Posterior cingulate gyrus (tissue), 11 donors: Measurements from ENCODE around the gene LAMA3.
A peak's percentile ranks its signal among the peaks of the same experiment; 100 is the strongest.

Source experiments
- DNase-seq, 10 donors: peaks; one replicate each; pipeline versions ENCODE4 v3.0.0 to v3.0.0-alpha.2; 2020 to 2021; ENCODE audit warnings: mixed read lengths in 3 of 10
- intact Hi-C: fragments of 100-400 bp; cut with DNase I; formaldehyde crosslinking; loops from one replicate; pipeline ENCODE4 v1.15.1; 2023

LAMA3 gene

DNA sequence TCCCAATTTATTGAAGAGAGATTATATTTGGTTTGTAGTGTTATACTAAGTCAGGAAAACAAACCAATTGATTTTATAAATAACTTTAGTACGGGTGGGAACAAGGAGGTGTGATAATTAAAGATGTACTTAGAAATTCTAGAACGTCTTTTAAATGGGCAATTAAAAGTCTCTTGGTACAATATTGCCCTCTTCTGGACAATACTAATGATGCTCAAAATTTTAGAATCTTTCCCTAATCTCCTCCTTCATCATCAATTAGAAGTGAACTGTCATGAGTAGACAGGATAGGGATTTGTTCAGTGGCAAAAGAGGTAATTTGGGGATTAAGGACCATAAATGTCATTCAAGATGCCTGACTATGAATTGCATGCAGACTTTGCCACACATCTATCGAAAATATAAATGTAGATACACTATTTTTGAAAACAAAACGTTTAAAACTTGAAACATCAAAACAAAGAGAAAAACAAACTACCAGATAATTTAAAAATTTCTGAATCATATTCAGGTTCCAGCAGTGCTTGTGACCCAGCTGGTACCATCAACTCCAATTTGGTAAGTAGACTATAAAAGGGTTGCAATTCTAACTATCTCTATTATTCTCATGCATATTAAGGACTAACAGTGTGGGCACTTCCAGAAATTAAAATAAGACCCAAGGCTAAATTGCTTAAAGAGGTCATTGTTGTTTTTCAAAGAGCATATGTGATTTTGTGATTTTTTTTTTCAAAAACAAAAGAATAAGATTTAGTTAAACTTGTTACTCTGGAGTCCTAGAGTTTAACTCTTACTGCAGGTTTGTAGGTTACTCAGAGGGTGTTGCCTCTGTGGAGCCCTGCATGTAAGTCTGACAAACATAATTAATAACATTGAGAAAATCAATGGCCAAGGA, 123.5 kb downstream of the LAMA3 start:
- intact Hi-C loops: loop anchor here (1.0 to 10.0 kb wide), 2 partner anchors 190 to 308 kb away; partner anchors contain the start of gene RMC1
- no peak for DNase-seq

DNA sequence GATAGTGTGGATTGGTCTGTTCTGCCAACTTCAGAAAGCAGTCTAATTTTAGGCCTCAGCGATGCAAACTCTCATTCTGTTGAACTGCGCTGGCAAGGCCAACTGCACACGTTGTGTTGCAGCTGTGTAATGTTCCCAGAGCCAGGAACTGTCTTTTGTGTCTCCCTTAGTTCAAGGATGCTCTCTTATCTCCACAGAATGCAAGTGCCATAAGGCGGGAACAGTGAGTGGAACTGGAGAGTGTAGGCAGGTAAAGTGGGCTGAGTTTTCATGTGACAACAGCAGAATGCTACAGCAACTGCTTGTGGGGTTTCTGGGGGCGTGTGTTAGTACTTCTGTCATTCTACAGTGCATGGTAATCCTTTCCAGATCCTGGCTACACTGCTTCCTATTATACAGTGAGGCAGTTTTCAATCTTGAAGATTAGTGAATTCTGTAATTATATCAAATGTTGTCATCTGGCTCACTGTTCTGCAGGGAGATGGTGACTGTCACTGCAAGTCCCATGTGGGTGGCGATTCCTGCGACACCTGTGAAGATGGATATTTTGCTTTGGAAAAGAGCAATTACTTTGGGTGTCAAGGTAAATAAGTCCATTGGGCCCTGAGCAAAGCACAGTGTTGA, 125.8 kb downstream of the LAMA3 start:
- DNase-seq: peak in 7 of 10 donors; percentile 28 to 91 (median 51)
- intact Hi-C loops: loop anchor here (10.0 kb wide), 1 partner anchor 310 kb away; the partner anchor contains the start of gene RMC1

DNA sequence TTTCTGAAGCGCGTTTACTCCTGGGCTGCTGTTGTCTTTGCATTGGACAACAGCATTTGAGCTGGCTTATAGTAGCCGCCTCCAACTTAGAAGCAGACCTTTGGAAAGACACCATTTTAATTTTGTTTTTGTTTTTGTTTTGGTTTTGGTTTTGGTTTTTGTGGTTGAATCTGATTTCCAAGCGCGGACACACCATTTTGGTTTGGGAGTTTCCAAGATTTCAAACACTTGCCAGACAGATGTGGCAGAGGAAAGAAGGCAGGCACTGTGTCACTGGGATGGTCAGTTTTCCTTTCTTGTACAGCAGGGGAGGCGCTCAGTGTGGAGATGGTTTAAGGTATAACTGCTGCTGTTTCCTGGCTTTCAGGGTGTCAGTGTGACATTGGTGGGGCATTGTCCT, 126.8 kb downstream of the LAMA3 start:
- DNase-seq: no peak
- intact Hi-C loops: loop anchor here (10.0 kb wide), 1 partner anchor 311 kb away; the partner anchor contains the start of gene RMC1

DNA sequence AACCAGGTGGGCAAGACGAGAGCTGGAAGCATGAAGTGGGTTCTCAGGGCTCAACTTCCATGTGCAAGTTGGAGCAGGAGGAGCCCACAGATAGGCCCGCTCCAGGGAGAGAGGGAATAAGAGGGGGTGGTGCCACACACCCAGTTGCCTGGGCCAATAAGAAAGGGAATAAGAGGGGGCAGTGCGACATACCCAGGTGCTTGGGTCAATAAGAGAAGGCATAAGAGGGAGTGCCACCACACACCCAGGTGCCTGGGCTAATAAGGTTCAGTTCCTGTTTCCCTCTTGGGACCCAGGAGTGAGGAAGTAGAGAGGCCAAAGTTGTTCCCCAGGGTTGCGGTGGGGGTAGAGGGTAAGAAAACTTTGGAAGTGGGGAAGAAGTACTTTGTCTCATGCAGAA, 127.5 kb downstream of the LAMA3 start:
- intact Hi-C loops: loop anchor here (10.0 kb wide), 1 partner anchor 312 kb away; the partner anchor contains the start of gene RMC1
- DNase-seq: peak in 1 of 10 donors; percentile 26

DNA sequence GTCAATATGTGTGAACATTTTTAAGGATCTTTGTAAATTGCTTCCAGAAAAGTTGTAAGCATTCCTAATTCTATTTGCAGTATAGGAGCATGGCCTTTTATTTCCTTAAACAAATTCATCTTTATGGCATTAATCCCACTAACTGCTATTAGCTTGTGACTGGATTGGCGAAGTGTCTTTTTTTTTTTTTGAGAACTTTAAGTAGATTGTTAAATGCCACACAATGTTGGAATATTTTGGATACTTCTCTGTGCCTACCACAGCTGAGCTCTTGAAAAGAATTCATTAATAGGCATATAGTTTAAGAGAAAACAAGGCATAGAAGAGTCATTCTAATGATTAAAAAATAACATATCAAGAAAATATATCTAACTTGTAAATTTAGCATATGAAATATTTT, 129.7 kb downstream of the LAMA3 start:
- intact Hi-C loops: loop anchor here (10.0 kb wide), 1 partner anchor 314 kb away; the partner anchor contains the start of gene RMC1
- no peak for DNase-seq

DNA sequence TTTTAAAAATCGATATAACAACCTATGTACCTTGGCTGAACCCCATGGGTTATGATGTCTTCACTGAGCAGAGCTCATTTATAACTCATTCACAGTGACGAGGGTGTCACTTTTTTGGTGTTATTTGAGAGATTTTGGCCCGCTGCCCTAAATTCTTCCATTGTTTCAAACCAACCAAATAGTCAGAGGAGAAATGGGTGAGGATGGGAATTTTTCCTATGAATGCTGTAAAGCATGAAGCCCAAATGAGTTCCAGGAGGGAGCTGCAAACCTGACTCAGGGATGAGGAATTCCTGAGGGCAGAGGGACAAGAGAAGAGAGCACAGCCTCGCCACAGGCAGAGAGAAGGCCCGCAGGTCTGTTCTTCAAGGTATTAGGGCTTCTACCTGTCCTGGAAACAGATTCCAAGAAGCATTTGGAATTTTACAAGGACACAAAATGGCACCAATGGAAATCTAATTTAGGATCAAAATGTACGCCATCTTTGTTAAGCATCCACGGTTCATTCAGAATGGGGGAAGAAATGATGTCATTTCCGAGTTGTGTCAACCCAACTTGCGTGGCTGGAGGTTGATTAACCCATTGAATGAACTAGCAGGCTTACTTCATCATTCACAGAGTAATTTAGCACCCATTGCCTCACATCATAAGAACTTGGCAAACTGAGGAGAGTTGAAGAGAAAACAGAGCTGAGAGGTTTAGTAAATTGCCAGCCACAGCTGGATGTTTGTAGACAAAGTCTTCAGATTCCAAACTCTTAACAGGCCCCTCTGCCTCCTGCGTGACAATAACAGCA, 133.5 kb downstream of the LAMA3 start:
- DNase-seq: no peak
- intact Hi-C loops: no loop called here

DNA sequence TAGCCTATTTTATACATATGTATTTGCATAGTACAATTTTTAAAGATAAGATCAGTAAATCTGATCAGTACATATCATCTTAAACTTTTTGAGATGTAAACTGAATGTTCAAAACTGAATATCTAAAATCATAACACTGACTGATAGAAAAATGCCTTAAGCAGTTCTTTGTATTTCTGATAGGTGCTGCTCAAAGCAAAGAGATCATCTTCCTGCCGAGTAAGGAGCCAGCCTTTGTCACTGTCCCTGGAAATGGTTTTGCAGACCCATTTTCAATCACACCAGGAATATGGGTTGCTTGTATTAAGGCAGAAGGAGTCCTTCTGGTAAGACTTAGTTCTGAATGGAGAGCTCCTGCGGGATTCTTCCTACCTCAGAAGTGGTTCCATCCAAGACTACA, 135.0 kb downstream of the LAMA3 start:
- intact Hi-C loops: no loop called here
- DNase-seq: no peak

DNA sequence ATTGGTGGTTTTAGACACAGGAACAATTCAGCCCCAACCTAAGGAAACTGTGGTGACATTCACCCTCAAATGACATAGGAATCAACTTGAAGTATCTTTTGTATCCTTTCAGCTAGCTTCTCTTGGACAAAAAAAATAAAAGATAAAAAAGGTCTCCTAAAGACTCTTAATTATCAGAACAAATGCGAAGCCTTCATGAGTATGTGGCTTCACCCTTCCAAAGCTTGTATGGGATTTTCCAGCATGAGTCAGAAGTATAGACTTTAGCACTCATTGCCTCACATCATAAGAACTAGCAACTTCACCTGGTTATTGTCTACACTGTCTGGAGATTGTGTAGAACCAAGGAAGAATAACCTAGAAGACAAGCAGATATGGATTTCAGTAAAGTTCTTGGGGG, 135.4 kb downstream of the LAMA3 start:
- DNase-seq: no peak
- intact Hi-C loops: no loop called here

DNA sequence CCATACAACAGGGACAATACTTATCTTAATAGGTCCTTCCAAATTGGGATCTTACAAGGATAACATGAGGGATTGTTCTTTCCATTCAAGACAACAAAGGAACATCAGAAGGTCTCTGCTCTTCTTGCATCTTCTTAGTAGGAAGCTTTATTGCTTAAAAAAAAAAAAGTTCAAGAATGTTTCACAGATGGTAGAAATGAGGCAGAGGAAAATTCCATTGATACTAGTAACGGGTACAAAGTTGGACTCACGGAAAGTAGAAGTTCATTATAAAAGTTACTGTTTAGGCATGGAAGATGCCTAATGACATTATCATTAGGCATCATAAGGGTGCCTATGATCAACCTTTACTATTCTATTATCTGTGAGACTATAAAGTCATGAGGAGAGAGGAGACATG, 136.2 kb downstream of the LAMA3 start:
- no peak for DNase-seq
- intact Hi-C loops: no loop called here

DNA sequence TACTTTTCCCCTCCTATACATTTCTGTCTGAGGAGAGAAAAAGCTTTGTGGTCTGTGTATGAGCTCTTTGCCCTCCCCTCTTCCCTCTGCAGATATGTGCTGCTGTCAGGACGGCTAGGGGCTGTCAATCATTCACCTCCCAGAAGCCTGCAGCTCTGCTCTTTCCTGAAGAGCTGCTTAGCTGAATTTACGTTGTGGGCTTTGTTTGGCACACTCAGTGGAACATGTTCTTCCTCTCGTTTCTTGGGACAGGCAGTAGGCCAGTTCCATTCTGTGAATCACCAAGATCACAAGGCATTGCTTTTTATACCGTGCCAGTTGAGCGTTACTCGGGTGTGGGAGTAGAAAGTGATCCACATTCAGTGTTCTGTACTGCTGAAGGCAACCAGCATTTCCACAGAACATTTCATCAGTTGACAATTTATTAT, 136.7 kb downstream of the LAMA3 start:
- DNase-seq: peak in 7 of 10 donors; percentile 24 to 85 (median 52)
- intact Hi-C loops: no loop called here

DNA sequence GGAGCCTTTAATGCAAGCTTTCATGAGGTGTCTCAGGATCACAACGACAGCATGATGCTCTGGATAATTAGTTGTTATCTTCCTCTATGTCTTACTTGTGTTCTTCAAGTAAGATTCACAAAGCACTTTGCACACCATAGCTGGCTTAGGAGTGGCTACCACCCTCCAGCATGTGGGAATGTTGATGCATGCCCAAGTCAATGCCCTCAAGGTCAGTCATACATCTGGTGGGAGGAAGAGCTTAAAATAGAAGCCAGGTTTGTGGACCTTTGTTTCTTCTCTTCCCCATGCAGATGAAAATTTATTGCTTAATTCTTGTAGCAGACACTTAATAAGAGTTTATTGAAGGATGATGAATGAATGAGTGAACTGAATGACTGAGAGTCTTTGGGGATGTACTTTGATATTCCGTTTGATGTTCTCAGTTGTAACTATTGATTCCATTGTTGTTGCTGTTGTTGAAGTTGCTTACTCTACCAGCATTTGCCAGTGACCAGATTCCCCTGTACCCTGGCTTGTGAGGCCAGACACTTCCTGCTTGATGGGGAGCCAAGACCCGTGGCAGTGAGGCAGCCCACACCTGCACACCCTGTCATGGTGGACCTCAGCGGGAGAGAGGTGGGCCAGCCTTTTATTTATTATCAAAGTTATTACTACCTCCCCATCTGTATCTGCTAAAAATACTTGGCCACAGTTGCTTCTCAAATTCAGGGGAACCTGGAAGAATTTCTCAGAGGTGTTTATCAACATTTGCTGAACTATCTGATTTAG, 137.8 kb downstream of the LAMA3 start:
- DNase-seq: peak in 1 of 10 donors; percentile 63
- intact Hi-C loops: no loop called here

DNA sequence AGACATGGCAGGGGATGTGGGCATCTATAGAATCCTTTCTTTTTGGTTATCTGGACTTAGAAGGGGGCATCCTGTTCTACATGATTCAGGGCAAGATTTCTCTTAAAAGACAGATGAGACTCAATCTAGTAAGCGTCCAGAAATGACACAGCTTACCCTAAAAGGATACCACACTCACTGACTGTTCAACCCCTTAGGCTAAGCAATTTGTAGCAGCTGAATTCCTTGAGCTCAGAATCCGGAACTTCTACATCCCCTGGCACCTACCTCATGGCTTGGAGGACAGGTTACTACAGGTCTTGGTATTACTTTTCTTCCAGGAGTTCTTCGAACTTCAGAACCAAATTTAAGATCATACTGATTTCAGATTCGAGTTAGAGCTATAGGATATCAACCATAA, 138.4 kb downstream of the LAMA3 start:
- intact Hi-C loops: no loop called here
- DNase-seq: no peak

DNA sequence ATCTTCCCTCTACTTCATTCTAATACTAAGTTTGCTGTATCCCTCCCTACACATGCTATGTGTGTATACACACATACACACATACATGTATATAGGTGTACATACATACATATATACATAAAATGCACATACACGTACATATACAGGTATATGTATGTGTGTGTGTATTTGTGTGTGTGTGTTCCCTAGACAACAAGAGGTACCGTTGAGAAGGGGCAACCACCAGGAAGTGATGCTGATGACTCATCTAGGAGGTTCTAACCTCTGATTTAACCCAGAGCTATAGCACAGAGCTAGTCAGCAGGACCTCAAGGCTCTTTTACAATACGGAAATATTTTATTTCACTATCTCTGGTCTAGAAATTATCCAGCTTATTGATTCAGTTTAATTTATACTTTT, 139.2 kb downstream of the LAMA3 start:
- intact Hi-C loops: no loop called here
- DNase-seq: no peak

DNA sequence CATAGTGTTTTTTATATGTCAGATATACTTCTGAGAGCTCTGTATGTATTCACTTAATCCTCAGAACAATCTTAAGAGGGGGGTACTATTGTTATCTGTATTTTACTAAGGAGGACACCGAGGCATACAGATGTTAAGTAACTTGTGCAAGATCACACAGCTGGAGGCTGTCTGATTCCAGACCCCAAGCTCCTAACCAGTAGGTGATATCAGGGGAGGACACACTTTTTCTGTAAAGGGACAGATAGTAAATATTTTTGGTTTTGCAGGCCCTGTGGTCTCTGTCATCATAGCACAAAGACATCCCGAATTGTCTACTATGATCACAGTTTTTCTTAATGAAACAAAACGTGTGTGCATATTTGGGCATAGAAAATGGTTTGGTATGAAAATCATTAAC, 143.7 kb downstream of the LAMA3 start:
- intact Hi-C loops: no loop called here
- DNase-seq: no peak

DNA sequence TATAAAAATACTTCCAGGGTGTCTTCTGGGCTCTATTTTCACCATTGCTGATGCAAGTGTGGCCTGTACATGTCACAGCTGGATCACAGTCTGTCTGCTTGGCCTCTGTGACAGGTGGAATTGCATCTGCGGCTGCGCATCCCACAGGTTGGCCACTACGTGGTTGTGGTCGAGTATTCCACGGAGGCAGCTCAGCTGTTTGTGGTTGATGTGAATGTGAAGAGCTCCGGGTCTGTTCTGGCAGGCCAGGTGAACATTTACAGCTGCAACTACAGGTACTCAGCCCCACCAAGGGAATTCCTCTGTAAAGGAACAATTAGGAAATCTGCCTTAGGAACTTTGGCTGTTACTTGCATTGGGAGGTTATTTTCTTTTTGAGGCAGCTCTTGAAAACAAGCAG, 144.5 kb downstream of the LAMA3 start:
- DNase-seq: no peak
- intact Hi-C loops: no loop called here

DNA sequence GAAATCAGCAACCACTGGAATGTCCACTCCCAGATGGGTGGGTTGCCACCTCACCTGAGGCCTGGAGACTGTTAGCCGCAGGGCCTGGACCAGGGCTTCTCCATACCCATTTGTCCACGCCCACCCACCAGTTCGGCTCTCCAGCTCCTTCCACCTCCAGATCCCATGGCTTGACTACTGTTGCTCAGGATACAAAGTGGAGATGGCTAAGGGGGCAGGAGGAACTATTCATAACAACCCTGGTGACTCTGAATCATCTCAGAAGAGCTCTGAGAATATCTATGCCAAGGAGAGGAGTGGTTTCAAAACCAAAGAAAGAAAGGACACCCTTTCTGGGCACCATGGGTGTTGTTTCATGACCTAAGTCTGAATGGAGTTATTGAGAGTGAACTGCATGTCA, 145.8 kb downstream of the LAMA3 start:
- intact Hi-C loops: no loop called here
- peak in 2 of 10 donors; percentile 22 to 88 for DNase-seq

DNA sequence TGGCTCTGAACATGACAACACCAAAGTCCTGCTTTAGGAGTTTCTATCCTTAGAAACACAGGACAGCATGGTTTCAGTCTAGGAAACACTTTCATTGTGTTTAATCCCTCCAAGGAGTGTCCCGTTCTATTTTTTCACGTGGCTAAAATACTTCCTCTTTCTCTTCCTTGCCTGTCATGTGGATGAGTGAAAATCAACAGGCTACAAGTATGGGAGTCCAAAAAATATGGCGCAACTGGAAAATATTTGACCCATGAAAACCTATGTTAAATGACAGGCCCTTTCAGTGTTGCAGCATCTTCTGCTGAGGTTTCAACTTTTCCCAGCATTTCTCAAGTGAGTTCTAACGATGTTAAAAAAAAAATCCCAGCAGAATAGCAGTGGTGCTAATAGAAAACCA, 146.3 kb downstream of the LAMA3 start:
- intact Hi-C loops: no loop called here
- DNase-seq: no peak

DNA sequence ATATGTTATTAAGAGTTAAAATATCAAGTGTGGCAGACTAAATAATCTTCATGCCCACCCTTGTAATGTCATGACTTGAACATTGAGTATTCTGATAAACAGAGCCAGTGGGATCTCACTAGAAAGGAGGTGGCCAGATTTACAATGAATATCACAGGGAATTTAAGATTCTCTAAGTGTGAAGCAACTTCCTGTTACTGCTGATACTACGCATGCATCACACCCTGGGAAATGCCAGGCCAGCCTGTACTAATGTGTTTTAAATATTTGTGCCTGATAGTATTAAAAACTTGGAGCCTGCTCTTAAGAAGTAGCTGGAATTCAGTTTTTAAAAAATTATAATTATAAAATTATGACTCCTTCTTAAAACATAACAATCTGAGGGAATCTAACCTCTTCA, 148.3 kb downstream of the LAMA3 start:
- intact Hi-C loops: no loop called here
- no peak for DNase-seq

DNA sequence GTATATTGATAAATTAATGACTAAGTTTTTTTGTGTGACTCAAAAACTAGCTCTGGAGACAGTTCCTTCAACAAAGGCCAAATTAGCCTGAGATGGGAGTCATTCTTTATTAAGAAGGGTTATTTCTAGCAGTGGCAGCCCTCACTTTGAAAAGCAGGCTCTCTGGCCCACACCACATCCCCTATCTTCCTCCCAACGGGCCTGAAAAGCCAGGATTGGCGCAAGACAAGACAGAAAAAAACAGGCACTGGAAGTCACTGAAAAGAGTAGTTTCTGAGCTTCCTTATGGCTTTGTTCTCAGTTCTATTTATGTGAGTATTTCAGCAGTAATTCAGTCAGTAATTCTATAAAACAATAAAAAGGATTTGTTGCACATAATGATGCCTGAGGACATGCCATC, 149.0 kb downstream of the LAMA3 start:
- intact Hi-C loops: no loop called here
- no peak for DNase-seq

DNA sequence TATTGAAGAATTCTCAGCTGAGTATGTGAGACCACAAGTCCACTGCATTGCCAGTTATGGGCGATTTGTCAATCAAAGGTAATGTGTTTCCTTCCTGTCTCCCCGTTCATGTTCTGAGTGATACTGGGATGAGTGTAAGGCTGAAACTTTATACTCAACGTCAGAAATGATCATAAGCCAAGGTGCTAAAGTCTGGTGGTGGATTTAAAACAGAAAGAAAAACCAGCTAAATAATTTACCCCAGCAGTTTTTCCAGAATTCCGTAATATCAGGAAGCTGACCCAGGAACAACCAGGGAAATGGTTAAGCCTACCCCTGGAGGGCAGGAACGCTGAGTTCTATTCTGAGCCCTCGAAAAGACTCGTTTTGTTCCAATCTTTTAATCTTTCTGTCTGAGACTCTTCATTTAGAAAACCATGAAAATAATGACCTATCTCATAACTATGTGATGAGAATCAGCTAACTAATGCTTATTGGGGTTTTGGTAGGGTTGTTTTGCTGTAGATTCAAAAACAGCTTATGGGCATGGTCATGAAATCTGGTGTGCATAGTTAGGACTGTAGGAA, 149.6 kb downstream of the LAMA3 start:
- intact Hi-C loops: no loop called here
- no peak for DNase-seq
